Caco-2 (cell line): Measurements from ENCODE around the gene C4orf51. TPM values are rescaled to one million over a fixed set of nuclear protein-coding genes. Genes with fewer than 3 reads are reported as not detected.

Experiments
- BruUV-seq: library from RNA; stranded (reverse); fragments of 400-500 nt; replicated peaks from 2 replicates; lab custom pipeline; 2021; lab: Mats Ljungman, UMichigan
- CTCF ChIA-PET: fragments of 300-600 bp; sonication (Branson Sonifier 250); formaldehyde crosslinking; loops from one replicate; lab custom pipeline; 2022; ENCODE audit warnings: antibody characterized with exemption; lab: Charles Lee
- POLR2A ChIA-PET: fragments of 300-600 bp; sonication (Branson Sonifier 250); formaldehyde crosslinking; loops from one replicate; lab custom pipeline; 2022; ENCODE audit warnings: antibody characterized with exemption; lab: Charles Lee
- DNase-seq, 2 experiments: peaks; one replicate each; pipeline versions ENCODE4 v3.0.0 to v3.0.0-alpha.2; 2020 to 2022
- H3K27me3 ChIP-seq: replicated peaks from 2 replicates; pipeline ENCODE4 v1.6.0; 2011; ENCODE audit warnings: low read length; ENCODE audit not compliant: control insufficient read depth, insufficient read depth
- H3K36me3 ChIP-seq: 2 replicates; pipeline ENCODE4 v1.5.1; 2011; ENCODE audit warnings: low read length; ENCODE audit not compliant: control insufficient read depth, insufficient read depth
- H3K4me1 ChIP-seq: fragments of 250-450 bp; sonication (Bioruptor Pico); 2 replicates; pipeline ENCODE4 v1.5.1; 2020; ENCODE audit warnings: mild to moderate bottlenecking
- H3K4me3 ChIP-seq: 2 replicates; pipeline ENCODE4 v1.5.1; 2011; ENCODE audit warnings: low read depth, mild to moderate bottlenecking, control low read depth, low read length
- H3K9me3 ChIP-seq: fragments of 250-450 bp; sonication (Bioruptor Pico); 2 replicates; pipeline ENCODE4 v1.5.1; 2020; ENCODE audit warnings: mild to moderate bottlenecking, moderate library complexity
- H3K27ac Mint-ChIP-seq: one replicate; pipeline ENCODE4 v1.8.0; 2022; ENCODE audit warnings: mixed read lengths; ENCODE audit not compliant: unreplicated experiment
- H3K27me3 Mint-ChIP-seq: one replicate; pipeline ENCODE4 v1.8.0; 2022; ENCODE audit warnings: mixed read lengths; ENCODE audit not compliant: insufficient read depth, unreplicated experiment
- H3K36me3 Mint-ChIP-seq: one replicate; pipeline ENCODE4 v1.8.0; 2022; ENCODE audit warnings: mild to moderate bottlenecking, mixed read lengths; ENCODE audit not compliant: insufficient read depth, unreplicated experiment
- H3K4me1 Mint-ChIP-seq: one replicate; pipeline ENCODE4 v1.8.0; 2022; ENCODE audit warnings: low read depth, mixed read lengths; ENCODE audit not compliant: unreplicated experiment
- H3K4me3 Mint-ChIP-seq: one replicate; pipeline ENCODE4 v1.8.0; 2022; ENCODE audit warnings: mild to moderate bottlenecking, moderate library complexity, mixed read lengths; ENCODE audit not compliant: unreplicated experiment
- H3K9me3 Mint-ChIP-seq: one replicate; pipeline ENCODE4 v1.8.0; 2022; ENCODE audit warnings: mixed read lengths; ENCODE audit not compliant: unreplicated experiment
- CTCF ChIP-seq, 2 experiments: fragments of 200-600 bp in 1 of 2; IDR thresholded peaks; 1 replicate in 1 of 2; 2 replicates in 1 of 2; pipeline versions ENCODE4 v1.5.1 to v1.8.0; 2011 to 2022; ENCODE audit warnings: antibody characterized with exemption in 1 of 2, control low read depth in 1 of 2, inconsistent platforms in 1 of 2, low read depth in 1 of 2, low read length in 1 of 2, mild to moderate bottlenecking in 1 of 2, moderate library complexity in 1 of 2; ENCODE audit not compliant: insufficient read depth in 1 of 2, severe bottlenecking in 1 of 2, unreplicated experiment in 1 of 2
- intact Hi-C: fragments of 100-400 bp; cut with micrococcal nuclease; formaldehyde crosslinking; loops from one replicate; pipeline ENCODE4 v1.10.0; 2022; ENCODE audit not compliant: unreplicated experiment
- total RNA-seq: library from RNA; stranded (reverse); gene quantifications from 2 replicates; pipeline ENCODE4 v1.2.3, GENCODE V29; 2022

The C4orf51 gene
- total RNA-seq, 1 experiment from 2014 or later = not detected

- Histone ChIP-seq H3K27me3 (no peaks in the 10 kb centered on the region), H3K4me3 (no peak overlapping the region), H3K4me1 (no peaks in the 10 kb centered on the region), H3K9me3 (no peaks in the 10 kb centered on the region), H3K36me3 (no peaks in the 10 kb centered on the region)
- DNase-seq = no peak
- no peaks in the 10 kb centered on the region for H3K4me1 Mint-ChIP-seq
- ChIA-PET POLR2A (no interaction called here), CTCF (no interaction called here)
- H3K36me3 Mint-ChIP-seq = no peaks in the 10 kb centered on the region
- TF ChIP-seq CTCF (IDR thresholded peaks at IDR 0.05; ENCODE audit: insufficient read depth in 1 of 2, low read depth in 1 of 2, low read length in 1 of 2, severe bottlenecking in 1 of 2, unreplicated experiment in 1 of 2) = no peak
- no TSS peak for BruUV-seq
- no peaks in the 10 kb centered on the region for H3K9me3 Mint-ChIP-seq
- intact Hi-C loops = no loop called here
- no peak overlapping the region for H3K27ac Mint-ChIP-seq
- peaks cover 3% of the 10 kb centered on the region for H3K27me3 Mint-ChIP-seq
- no peak overlapping the region for H3K4me3 Mint-ChIP-seq
Measured at GRCh38 chr4:145665773-145666172, 14.2 kb upstream of the C4orf51 start.

GRCh38 chr4:145670422-145670821 lies 9.5 kb upstream of the C4orf51 start:
- ChIA-PET CTCF (no interaction called here), POLR2A (no interaction called here)
- Mint-ChIP-seq H3K27me3 (peaks cover 3% of the 10 kb centered on the region), H3K9me3 (no peaks in the 10 kb centered on the region), H3K36me3 (no peaks in the 10 kb centered on the region), H3K4me1 (no peaks in the 10 kb centered on the region), H3K27ac (no peak overlapping the region), H3K4me3 (no peak overlapping the region)
- Histone ChIP-seq H3K27me3 (no peaks in the 10 kb centered on the region), H3K9me3 (no peaks in the 10 kb centered on the region), H3K4me1 (no peaks in the 10 kb centered on the region), H3K4me3 (no peak overlapping the region), H3K36me3 (no peaks in the 10 kb centered on the region)
- TF ChIP-seq CTCF (IDR thresholded peaks at IDR 0.05; ENCODE audit: insufficient read depth in 1 of 2, low read depth in 1 of 2, low read length in 1 of 2, severe bottlenecking in 1 of 2, unreplicated experiment in 1 of 2) = no peak
- no TSS peak for BruUV-seq
- intact Hi-C loops = no loop called here
- no peak for DNase-seq

- CTCF ChIA-PET = no interaction called here
- no peak overlapping the region for H3K4me3 Mint-ChIP-seq
- POLR2A ChIA-PET = no interaction called here
- DNase-seq = no peak
- no peaks in the 10 kb centered on the region for H3K4me1 Mint-ChIP-seq
- no peak overlapping the region for H3K27ac Mint-ChIP-seq
- H3K36me3 Mint-ChIP-seq = no peaks in the 10 kb centered on the region
- intact Hi-C loops = no loop called here
- no TSS peak for BruUV-seq
- Histone ChIP-seq H3K4me1 (no peaks in the 10 kb centered on the region), H3K36me3 (no peaks in the 10 kb centered on the region), H3K27me3 (no peaks in the 10 kb centered on the region), H3K4me3 (no peak overlapping the region), H3K9me3 (peaks cover 3% of the 10 kb centered on the region; the same call in 1 of the 2 replicates)
- TF ChIP-seq CTCF (IDR thresholded peaks at IDR 0.05; ENCODE audit: insufficient read depth in 1 of 2, low read depth in 1 of 2, low read length in 1 of 2, severe bottlenecking in 1 of 2, unreplicated experiment in 1 of 2) = no peak
- H3K27me3 Mint-ChIP-seq = no peaks in the 10 kb centered on the region
- H3K9me3 Mint-ChIP-seq = peaks cover 8% of the 10 kb centered on the region
Measured at GRCh38 chr4:145679520-145679919, 426 bp upstream of the C4orf51 start.
